Measurements from ENCODE around the gene C7orf33. TPM values are rescaled to one million over a fixed set of nuclear protein-coding genes. Genes with fewer than 3 reads are reported as not detected.

The C7orf33 gene
- polyA plus RNA-seq, 3 donors = 0.05 TPM; not detected in 2

DNA sequence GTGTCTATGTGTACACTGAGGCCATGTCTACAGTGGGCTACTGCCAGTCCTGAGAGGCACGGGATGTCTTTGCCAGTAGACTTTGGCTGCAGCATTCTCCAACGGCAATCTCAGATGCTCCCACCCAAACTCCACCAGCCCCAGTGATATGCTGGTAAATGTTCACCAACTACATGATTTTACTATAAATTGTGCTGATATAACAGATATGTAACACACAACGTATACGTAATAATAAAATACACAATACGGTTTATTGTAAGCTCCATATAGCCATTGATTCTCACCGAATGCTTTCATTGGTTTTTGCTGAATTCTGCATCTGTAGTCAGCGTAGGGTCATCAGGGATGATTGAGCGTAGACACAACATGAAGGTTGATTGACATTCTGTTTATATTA, 47.3 kb upstream of the C7orf33 start:
- Histone ChIP-seq H3K79me2 (ENCODE audit: insufficient read depth, low read length) (no peaks in the 10 kb centered on the region), H3K9ac (ENCODE audit: insufficient read depth, low read length, poor library complexity, severe bottlenecking) (no peak overlapping the region), H4K20me1 (ENCODE audit: insufficient read depth, low read length) (no peaks in the 10 kb centered on the region), H3K4me2 (replicated peaks; ENCODE audit: extremely low read depth, low read length, poor library complexity, severe bottlenecking) (no peak overlapping the region), H3K4me3 (replicated peaks in 1 of 3; ENCODE audit: low read depth in 2 of 3, low read length in 3 of 3) (no peak overlapping the region), H3K27me3 (ENCODE audit: control insufficient read depth in 2 of 2, insufficient read depth in 2 of 2, low read length in 2 of 2) (no peaks in the 10 kb centered on the region), H3K36me3 (replicated peaks in 1 of 2; ENCODE audit: control insufficient read depth in 1 of 2, insufficient read depth in 2 of 2, low read length in 2 of 2) (no peaks in the 10 kb centered on the region), H3K9me3 (replicated peaks in 1 of 2; ENCODE audit: control insufficient read depth in 1 of 2, insufficient read depth in 1 of 2, low read length in 2 of 2) (no peaks in the 10 kb centered on the region), H3K27ac (ENCODE audit: low read depth in 1 of 2, low read length in 2 of 2) (no peak overlapping the region), H2AFZ (ENCODE audit: insufficient read depth, low read depth, low read length, poor library complexity, severe bottlenecking) (no peak overlapping the region), H3K4me1 (ENCODE audit: control insufficient read depth in 1 of 2, insufficient read depth in 2 of 2, low read length in 2 of 2) (no peaks in the 10 kb centered on the region)
- intact Hi-C loops (cut with micrococcal nuclease) = no loop called here
- no peak for DNase-seq
- no peak for TF ChIP-seq CTCF (IDR thresholded peaks at IDR 0.05)
- H3K27ac Mint-ChIP-seq = no peak overlapping the region
- no peak overlapping the region for H3K4me3 Mint-ChIP-seq
- peaks cover 3 to 9% (median 3%) of the 10 kb centered on the region in 3 donors for H3K27me3 Mint-ChIP-seq (ENCODE audit: low read depth in 3 of 3)
- H3K4me1 Mint-ChIP-seq = peaks cover 3% of the 10 kb centered on the region
- no peaks in the 10 kb centered on the region for H3K36me3 Mint-ChIP-seq
- peaks cover 0 to 6% (median 2%) of the 10 kb centered on the region in 7 donors for H3K9me3 Mint-ChIP-seq
- WGBS (ENCODE audit: insufficient coverage) = 98% methylated on average over 5 of the region's 8 CpGs

- H3K27me3 Mint-ChIP-seq (ENCODE audit: low read depth in 3 of 3) = peaks cover 3 to 9% (median 3%) of the 10 kb centered on the region in 3 donors
- no peaks in the 10 kb centered on the region for H3K36me3 ChIP-seq (replicated peaks in 1 of 2; ENCODE audit: control insufficient read depth in 1 of 2, insufficient read depth in 2 of 2, low read length in 2 of 2)
- 92% methylated on average over 2 of the region's 6 CpGs for WGBS (ENCODE audit: insufficient coverage)
- H2AFZ ChIP-seq (ENCODE audit: insufficient read depth, low read depth, low read length, poor library complexity, severe bottlenecking) = no peak overlapping the region
- H3K27ac Mint-ChIP-seq = no peak overlapping the region
- intact Hi-C loops (cut with micrococcal nuclease) = no loop called here
- no peak for DNase-seq
- peaks cover 3% of the 10 kb centered on the region for H3K4me1 Mint-ChIP-seq
- H3K36me3 Mint-ChIP-seq = no peaks in the 10 kb centered on the region
- no peak overlapping the region for H3K27ac ChIP-seq (ENCODE audit: low read depth in 1 of 2, low read length in 2 of 2)
- no peak overlapping the region for H3K4me3 ChIP-seq (replicated peaks in 1 of 3; ENCODE audit: low read depth in 2 of 3, low read length in 3 of 3)
- H3K4me2 ChIP-seq (replicated peaks; ENCODE audit: extremely low read depth, low read length, poor library complexity, severe bottlenecking) = no peak overlapping the region
- no peaks in the 10 kb centered on the region for H3K4me1 ChIP-seq (ENCODE audit: control insufficient read depth in 1 of 2, insufficient read depth in 2 of 2, low read length in 2 of 2)
- no peak for TF ChIP-seq CTCF (IDR thresholded peaks at IDR 0.05)
- no peak overlapping the region for H3K4me3 Mint-ChIP-seq
- no peaks in the 10 kb centered on the region for H4K20me1 ChIP-seq (ENCODE audit: insufficient read depth, low read length)
- H3K9me3 ChIP-seq (replicated peaks in 1 of 2; ENCODE audit: control insufficient read depth in 1 of 2, insufficient read depth in 1 of 2, low read length in 2 of 2) = no peaks in the 10 kb centered on the region
- H3K79me2 ChIP-seq (ENCODE audit: insufficient read depth, low read length) = no peaks in the 10 kb centered on the region
- no peak overlapping the region for H3K9ac ChIP-seq (ENCODE audit: insufficient read depth, low read length, poor library complexity, severe bottlenecking)
- no peaks in the 10 kb centered on the region for H3K27me3 ChIP-seq (ENCODE audit: control insufficient read depth in 2 of 2, insufficient read depth in 2 of 2, low read length in 2 of 2)
- H3K9me3 Mint-ChIP-seq = peaks cover 0 to 7% (median 2%) of the 10 kb centered on the region in 7 donors
Observed at GRCh38 chr7:148545172-148545571, 45.4 kb upstream of the C7orf33 start.

Measured in CD14-positive monocyte (primary cell).